Right atrium auricular region (tissue), 2 donors: ENCODE measurements around the gene NSA2. TPM values are rescaled to one million over a fixed set of nuclear protein-coding genes. Genes with fewer than 3 reads are reported as not detected.

Experiments
- DNase-seq: peaks from one replicate; pipeline ENCODE4 v3.0.0-alpha.2; 2019; ENCODE audit warnings: low spot score
- H3K27ac ChIP-seq, 2 donors: fragments of 200-600 bp; sonication (generic); 1 replicate in 1 of 2; 2 replicates in 1 of 2; pipeline ENCODE4 v1.5.1; 2016 to 2019
- H3K27me3 ChIP-seq, 2 donors: fragments of 200-600 bp; sonication (generic); one replicate each; pipeline versions ENCODE4 v1.5.1 to v1.6.0; 2017 to 2019
- H3K36me3 ChIP-seq: fragments of 200-600 bp; sonication (generic); one replicate; pipeline ENCODE4 v1.5.1; 2016
- H3K4me1 ChIP-seq, 2 donors: fragments of 200-600 bp; sonication (generic); one replicate each; pipeline versions ENCODE4 v1.5.1 to v1.6.0; 2017 to 2019
- H3K4me3 ChIP-seq, 2 donors: fragments of 200-600 bp; sonication (generic); 1 replicate in 1 of 2; 2 replicates in 1 of 2; pipeline ENCODE4 v1.5.1; 2017 to 2019; ENCODE audit warnings: mild to moderate bottlenecking in 1 of 2, moderate library complexity in 1 of 2
- H3K9me3 ChIP-seq, 2 donors: fragments of 200-600 bp; sonication (generic); one replicate each; pipeline ENCODE4 v1.5.1; 2019
- CTCF ChIP-seq, 2 donors: fragments of 200-600 bp; sonication (generic); IDR thresholded peaks; one replicate each; pipeline ENCODE4 v1.5.1; 2019; ENCODE audit warnings: antibody characterized with exemption in 2 of 2
- total RNA-seq, 2 donors: library from RNA; depleted of rRNA; stranded (reverse); fragments of >200 nt; gene quantifications; one replicate each; pipeline ENCODE4 v1.1.0, GENCODE V29; 2016

The NSA2 gene
- total RNA-seq, 2 donors from 2014 or later: 65.8 to 69.3 TPM

GRCh38 chr5:74765929-74766328, 1.1 kb upstream of the NSA2 start:
- TF ChIP-seq CTCF (IDR thresholded peaks at IDR 0.05): no peak
- Histone ChIP-seq H3K27ac (no peak overlapping the region), H3K4me1 (peaks cover 0 to 33% of the 10 kb centered on the region in 2 donors)

GRCh38 chr5:74766418-74766848, 616 bp upstream of the NSA2 start:
- peak in 1 of 2 donors; percentile 42 for TF ChIP-seq CTCF (IDR thresholded peaks at IDR 0.05)
- Histone ChIP-seq H3K4me1 (peaks cover 0 to 33% of the 10 kb centered on the region in 2 donors), H3K9me3 (no peaks in the 10 kb centered on the region), H3K36me3 (peaks cover 12% of the 10 kb centered on the region), H3K27me3 (no peaks in the 10 kb centered on the region), H3K4me3 (peak overlapping the region; percentile 94 to 98), H3K27ac (peak overlapping the region; percentile 79 to 83)
- DNase-seq: no peak

More at GRCh38 chr5:74765929-74766328, 1.1 kb upstream of the NSA2 start:
- Histone ChIP-seq H3K36me3 (peaks cover 10% of the 10 kb centered on the region), H3K27me3 (no peaks in the 10 kb centered on the region), H3K9me3 (no peaks in the 10 kb centered on the region), H3K4me3 (peak overlapping the region; percentile 94 to 98)
- no peak for DNase-seq

- Histone ChIP-seq H3K4me1 (peaks cover 0 to 33% of the 10 kb centered on the region in 2 donors), H3K9me3 (no peaks in the 10 kb centered on the region), H3K27me3 (no peaks in the 10 kb centered on the region), H3K4me3 (peak overlapping the region; percentile 94 to 98), H3K36me3 (peaks cover 23% of the 10 kb centered on the region), H3K27ac (peak overlapping the region; percentile 79 to 83)
- no peak for DNase-seq
- no peak for TF ChIP-seq CTCF (IDR thresholded peaks at IDR 0.05)
Observed at GRCh38 chr5:74767579-74767913, 497 bp downstream of the NSA2 start.

- DNase-seq: no peak
- Histone ChIP-seq H3K36me3 (peaks cover 62% of the 10 kb centered on the region), H3K27me3 (no peaks in the 10 kb centered on the region)
Observed at GRCh38 chr5:74772359-74772758, 5.3 kb downstream of the NSA2 start.

GRCh38 chr5:74778609-74779008, 11.6 kb downstream of the NSA2 start:
- Histone ChIP-seq H3K4me3 (no peak overlapping the region), H3K27me3 (no peaks in the 10 kb centered on the region), H3K27ac (no peak overlapping the region), H3K36me3 (peaks cover 35% of the 10 kb centered on the region), H3K9me3 (no peaks in the 10 kb centered on the region), H3K4me1 (no peaks in the 10 kb centered on the region)
- no peak for DNase-seq
- no peak for TF ChIP-seq CTCF (IDR thresholded peaks at IDR 0.05)

More at GRCh38 chr5:74772359-74772758, 5.3 kb downstream of the NSA2 start:
- Histone ChIP-seq H3K27ac (no peak overlapping the region), H3K4me3 (no peak overlapping the region), H3K4me1 (peaks cover 0 to 12% of the 10 kb centered on the region in 2 donors), H3K9me3 (no peaks in the 10 kb centered on the region)
- TF ChIP-seq CTCF (IDR thresholded peaks at IDR 0.05): no peak

- H3K4me3 ChIP-seq: no peak overlapping the region
Observed at GRCh38 chr5:74786851-74787250, 19.8 kb downstream of the NSA2 start.

More at GRCh38 chr5:74786851-74787250, 19.8 kb downstream of the NSA2 start:
- DNase-seq: no peak
- H3K36me3 ChIP-seq: no peaks in the 10 kb centered on the region
- H3K27me3 ChIP-seq: no peaks in the 10 kb centered on the region
- H3K4me1 ChIP-seq: no peaks in the 10 kb centered on the region
- H3K27ac ChIP-seq: no peak overlapping the region
- no peaks in the 10 kb centered on the region for H3K9me3 ChIP-seq
- no peak for TF ChIP-seq CTCF (IDR thresholded peaks at IDR 0.05)
